Ureter (tissue), 1 donor: ENCODE measurements around the gene CCDC60. TPM values are rescaled to one million over a fixed set of nuclear protein-coding genes. Genes with fewer than 3 reads are reported as not detected.

Source experiments
- DNase-seq: peaks from one replicate; pipeline ENCODE4 v3.0.0-alpha.2; 2020; ENCODE audit warnings: low spot score
- total RNA-seq: library from RNA; stranded (reverse); gene quantifications from one replicate; pipeline ENCODE4 v1.2.4, GENCODE V29; 2023
- donor health status: DM: yes; HTN: yes; CAD: no.

The CCDC60 gene
- total RNA-seq, 1 donor from 2014 or later: 4.8 TPM

- no peak for DNase-seq
Observed at GRCh38 chr12:119540476-119540875, 205.9 kb downstream of the CCDC60 start.

- DNase-seq: peak; percentile 73
Observed at GRCh38 chr12:119544765-119545625, 210.5 kb downstream of the CCDC60 start.

DNA sequence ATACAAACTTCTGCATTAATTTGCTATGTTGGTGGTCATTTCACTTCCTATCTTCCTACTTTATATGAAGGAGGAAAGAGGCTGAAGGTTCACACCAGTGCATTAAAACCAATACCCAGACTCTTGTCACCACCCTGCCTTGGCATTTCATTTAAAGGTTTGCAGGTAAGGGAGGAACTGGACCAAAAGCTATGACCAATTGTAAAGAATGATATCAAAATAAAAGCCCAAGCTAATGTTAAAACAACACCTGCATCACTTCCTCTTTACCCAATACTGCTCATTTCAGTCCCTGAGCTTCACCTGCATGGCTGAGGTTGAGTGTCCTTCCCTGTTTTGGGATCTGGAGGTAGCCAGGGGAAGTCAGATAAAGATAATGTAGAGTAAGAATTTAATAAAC, 211.8 kb downstream of the CCDC60 start:
- DNase-seq: no peak

DNA sequence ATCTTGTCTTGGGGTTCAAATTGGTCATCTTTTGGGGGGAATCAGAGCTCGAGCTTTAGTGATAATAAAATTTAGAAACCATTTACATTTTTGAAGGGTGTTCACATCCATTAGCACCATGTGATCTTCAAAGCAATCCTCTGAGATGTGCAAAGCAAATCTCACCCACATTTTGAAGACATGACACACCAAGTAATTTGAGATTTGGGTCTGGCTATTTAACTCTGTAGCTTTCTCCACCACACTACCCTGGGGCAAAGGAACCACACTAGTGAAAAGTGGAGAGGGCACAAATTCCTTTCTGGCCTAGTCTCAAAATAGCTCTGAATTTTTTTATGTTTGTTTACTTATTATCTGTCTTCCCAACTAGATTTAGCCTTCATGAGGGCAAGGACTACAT, 212.5 kb downstream of the CCDC60 start:
- no peak for DNase-seq

GRCh38 chr12:119556854-119557253, 222.3 kb downstream of the CCDC60 start:
- no peak for DNase-seq

DNA sequence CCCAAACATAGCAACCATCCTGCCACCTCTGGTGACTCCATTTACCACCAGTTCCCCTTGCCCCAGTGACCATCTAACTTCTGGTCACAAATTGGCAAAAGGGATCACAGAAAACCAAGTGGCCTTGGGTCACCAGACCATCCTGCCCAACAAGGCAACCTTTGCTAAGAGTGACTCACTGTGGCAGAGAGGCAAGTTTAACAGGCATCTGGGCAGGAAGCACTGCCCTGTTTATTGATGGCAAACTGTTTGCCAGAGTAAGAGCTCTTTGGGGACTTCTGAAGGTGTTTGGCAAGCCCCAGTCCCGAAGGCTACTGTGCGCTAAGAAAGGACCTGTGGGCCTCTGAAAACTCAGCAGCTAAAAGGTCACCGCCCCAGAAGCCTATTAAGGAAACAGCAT, 230.9 kb downstream of the CCDC60 start:
- DNase-seq: no peak

- no peak for DNase-seq
Observed at GRCh38 chr12:119570771-119571170, 236.2 kb downstream of the CCDC60 start.

GRCh38 chr12:119573086-119573485, 238.6 kb downstream of the CCDC60 start:
- no peak for DNase-seq

GRCh38 chr12:119574255-119574654, 239.7 kb downstream of the CCDC60 start:
- DNase-seq: no peak

DNA sequence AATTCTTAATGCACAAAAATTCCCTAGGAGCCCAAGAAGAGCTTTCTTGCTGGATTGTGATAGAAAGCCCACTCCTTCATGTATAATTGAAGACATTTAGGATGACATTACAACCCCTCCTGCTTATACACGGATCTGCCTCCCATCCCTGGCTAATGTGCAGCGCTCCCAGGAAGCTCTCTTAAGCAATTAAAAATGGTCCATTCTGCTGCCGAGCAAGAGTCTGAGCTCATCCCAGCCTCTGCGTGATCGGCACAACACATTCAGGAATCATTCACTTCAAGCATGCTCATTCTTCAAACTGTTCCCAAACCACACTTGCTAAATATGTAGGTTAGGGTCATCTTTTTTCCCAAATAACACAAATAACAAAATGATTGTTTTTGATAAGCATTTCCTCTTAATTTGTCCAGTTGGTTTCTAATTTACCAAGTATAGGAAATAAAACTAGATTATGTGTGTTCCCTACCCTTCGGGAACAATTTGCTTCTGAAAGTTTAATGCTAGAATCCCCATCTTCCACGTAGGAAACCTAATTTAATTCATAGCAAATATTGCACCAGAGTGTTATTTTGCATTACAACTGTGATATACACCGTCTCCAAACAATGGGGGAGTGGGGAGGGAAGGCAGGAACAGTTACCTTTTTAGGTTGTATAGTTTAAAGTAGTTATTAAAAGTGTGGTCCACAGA, 241.7 kb downstream of the CCDC60 start:
- no peak for DNase-seq

DNA sequence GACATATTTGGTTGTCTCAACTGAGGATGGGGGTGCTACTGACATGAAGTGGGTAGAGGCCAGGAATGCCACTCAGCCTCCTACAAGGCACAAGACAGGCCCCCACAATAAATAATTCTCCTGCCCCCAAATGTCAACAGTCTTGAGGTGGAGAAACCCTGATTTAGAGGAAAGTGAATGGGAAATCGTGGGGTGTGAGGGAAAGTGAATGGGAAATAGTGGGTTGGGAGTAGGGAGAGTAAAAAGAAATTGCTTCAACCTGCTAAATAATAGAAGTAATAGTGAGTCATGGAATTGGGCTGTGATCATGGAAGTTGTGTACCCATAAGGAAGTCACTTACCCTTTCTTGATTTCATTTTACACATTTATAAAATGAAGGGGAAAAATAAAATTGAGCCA, 242.4 kb downstream of the CCDC60 start:
- no peak for DNase-seq

GRCh38 chr12:119578112-119578511, 243.6 kb downstream of the CCDC60 start:
- DNase-seq: no peak

GRCh38 chr12:119589097-119589496, 254.6 kb downstream of the CCDC60 start:
- no peak for DNase-seq

DNA sequence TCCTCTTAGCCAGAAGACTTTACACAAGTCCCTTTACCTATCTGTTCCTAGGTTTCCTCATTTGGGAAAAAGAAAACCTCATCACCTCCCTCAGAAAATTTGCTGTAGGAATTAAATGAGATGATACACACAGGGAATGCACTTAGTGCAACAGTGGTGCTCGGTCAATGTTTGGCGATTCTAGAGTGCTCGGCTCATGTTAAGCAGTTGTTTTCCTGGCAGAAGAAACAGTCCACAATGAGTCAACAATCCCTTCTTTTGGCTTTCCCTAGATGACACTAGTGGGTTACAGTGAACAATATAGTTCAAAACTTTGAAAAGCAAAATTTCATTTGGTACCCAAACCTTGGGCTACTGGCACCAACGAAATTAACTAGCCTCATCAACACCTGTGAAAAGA, 255.1 kb downstream of the CCDC60 start:
- DNase-seq: no peak

Other genes with a start within 250 kb of the CCDC60 start
- gene HSPB8, start 155.8 kb upstream of the CCDC60 start, total RNA-seq: 53.8 TPM